ENCODE results near the gene INSM1.
A peak's percentile ranks its signal among the peaks of the same experiment; 100 is the strongest.

INSM1 gene

DNA sequence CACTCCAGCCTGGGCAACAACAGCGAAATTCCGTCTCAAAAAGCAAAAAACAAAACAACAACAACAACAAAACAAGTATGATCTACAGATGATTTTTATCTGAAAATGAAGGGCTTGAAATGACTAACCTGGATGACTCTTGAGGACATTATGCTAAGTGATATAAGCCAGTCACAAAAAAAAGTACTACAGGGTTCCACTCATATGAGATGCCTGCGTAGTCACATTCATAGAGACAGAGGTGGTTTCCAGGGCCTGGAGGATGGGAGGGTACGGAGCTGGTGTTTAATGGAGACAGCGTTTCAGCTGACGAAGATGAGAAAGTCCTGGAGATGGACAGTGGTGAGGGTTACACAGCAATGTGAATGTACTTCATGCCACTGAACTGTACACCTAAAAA lies 8.3 kb upstream of the INSM1 start:
- H4K20me1 ChIP-seq = peaks cover 33% of the 10 kb centered on the region
- no peak overlapping the region for H3K27ac ChIP-seq
- H3K27me3 ChIP-seq = peaks cover 46% of the 10 kb centered on the region
- H3K9me3 ChIP-seq = peaks cover 12% of the 10 kb centered on the region
- H3K36me3 ChIP-seq = no peaks in the 10 kb centered on the region
- no peak for TF ChIP-seq Cebpa-rat (IDR thresholded peaks at IDR 0.05)
- no peak overlapping the region for H3K9ac ChIP-seq
- H3K4me1 ChIP-seq = peaks cover 11% of the 10 kb centered on the region; the same call in 1 of the 2 replicates
- H3K4me3 ChIP-seq = no peak overlapping the region
- no peak overlapping the region for H3K4me2 ChIP-seq

DNA sequence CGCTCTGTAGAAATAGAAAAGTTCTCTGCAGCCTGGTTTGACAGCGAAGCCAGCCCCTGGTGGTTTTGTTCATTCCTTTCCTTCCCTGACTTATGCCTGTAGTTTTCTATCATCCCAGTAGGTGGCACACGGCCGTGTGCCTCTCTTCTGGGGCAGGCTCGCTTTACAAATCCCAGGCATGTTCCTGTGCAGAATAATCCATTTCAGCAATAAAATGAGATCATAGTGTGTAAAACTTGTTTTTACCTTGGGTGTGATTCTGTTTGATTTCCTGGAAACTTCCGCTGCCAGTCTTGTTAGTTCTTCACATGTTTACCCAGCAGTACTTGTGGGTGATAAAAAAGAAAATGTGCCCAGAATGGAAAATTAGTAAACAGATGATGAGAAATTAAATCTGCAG lies 7.4 kb upstream of the INSM1 start:
- Histone ChIP-seq H3K27ac (no peak overlapping the region), H4K20me1 (peaks cover 42% of the 10 kb centered on the region), H3K36me3 (no peaks in the 10 kb centered on the region), H3K4me3 (no peak overlapping the region), H3K4me1 (peaks cover 12% of the 10 kb centered on the region; the same call in 1 of the 2 replicates), H3K27me3 (peaks cover 55% of the 10 kb centered on the region), H3K4me2 (no peak overlapping the region), H3K9ac (no peak overlapping the region), H3K9me3 (peaks cover 10% of the 10 kb centered on the region; the same call in 1 of the 2 replicates)
- TF ChIP-seq Cebpa-rat (IDR thresholded peaks at IDR 0.05) = no peak

DNA sequence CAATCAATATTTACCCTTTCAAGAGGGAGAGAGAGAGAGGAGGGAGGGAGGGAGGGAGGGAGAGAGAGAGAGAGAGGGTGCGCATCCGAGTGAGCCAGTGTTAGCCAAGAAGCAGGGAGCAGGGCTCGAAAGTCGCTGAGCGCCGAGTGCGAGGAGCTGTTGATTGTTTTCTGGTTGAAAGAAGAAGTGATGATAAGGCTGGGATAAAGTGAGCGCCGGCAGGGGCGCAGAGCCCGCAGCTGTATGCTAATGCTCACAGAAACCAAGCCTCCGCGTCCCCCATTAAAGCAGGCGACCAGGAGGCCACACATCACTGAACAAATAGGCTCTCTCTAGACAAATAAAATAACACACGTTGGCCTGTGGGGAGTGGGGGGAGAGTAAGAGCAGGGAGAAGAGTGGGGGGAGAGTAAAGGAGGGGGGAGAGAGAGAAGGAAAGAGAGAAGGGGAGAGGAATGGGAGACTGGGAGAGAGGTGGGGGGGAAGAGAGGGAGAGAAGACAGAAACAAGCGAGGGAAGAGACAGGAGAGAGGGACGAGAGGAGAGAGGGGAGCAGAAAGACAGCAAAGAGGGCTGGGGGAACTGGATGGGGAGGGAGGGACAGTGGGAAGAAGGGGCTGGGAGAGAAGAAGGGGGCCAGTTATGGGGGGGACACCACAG lies 5.0 kb upstream of the INSM1 start:
- Histone ChIP-seq H4K20me1 (peaks cover 65% of the 10 kb centered on the region), H3K27me3 (peaks cover 79% of the 10 kb centered on the region), H3K9me3 (peaks cover 12% of the 10 kb centered on the region; the same call in 1 of the 2 replicates), H3K4me1 (peaks cover 17% of the 10 kb centered on the region; the same call in 1 of the 2 replicates), H3K4me2 (no peak overlapping the region), H3K36me3 (no peaks in the 10 kb centered on the region), H3K4me3 (no peak overlapping the region), H3K27ac (no peak overlapping the region), H3K9ac (no peak overlapping the region)
- TF ChIP-seq Cebpa-rat (IDR thresholded peaks at IDR 0.05) = no peak

DNA sequence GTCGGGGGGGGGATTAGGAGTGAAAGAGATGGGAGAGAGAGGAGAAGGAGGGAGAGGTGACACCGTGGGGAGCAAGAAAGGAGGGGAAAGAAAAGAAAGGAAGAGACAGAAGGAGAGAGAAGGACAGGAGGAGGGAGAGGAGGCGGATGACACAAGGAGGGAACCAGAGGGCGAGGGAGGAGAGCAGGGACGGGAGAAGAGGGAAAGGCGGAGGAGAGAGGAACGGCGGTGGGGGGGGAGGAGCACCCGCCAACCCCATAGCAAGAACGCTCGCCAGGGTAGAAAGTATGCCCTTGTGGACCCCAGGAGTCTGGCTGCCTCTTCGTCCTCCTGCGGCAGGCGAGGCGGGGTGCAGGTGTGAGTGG lies 4.5 kb upstream of the INSM1 start:
- Histone ChIP-seq H3K4me2 (no peak overlapping the region), H3K4me3 (no peak overlapping the region), H3K4me1 (peaks cover 22% of the 10 kb centered on the region; the same call in 1 of the 2 replicates), H3K27me3 (peaks cover 84% of the 10 kb centered on the region), H3K27ac (no peak overlapping the region), H4K20me1 (peaks cover 70% of the 10 kb centered on the region), H3K9ac (no peak overlapping the region), H3K9me3 (peaks cover 12% of the 10 kb centered on the region; the same call in 1 of the 2 replicates), H3K36me3 (no peaks in the 10 kb centered on the region)
- TF ChIP-seq Cebpa-rat (IDR thresholded peaks at IDR 0.05) = no peak

DNA sequence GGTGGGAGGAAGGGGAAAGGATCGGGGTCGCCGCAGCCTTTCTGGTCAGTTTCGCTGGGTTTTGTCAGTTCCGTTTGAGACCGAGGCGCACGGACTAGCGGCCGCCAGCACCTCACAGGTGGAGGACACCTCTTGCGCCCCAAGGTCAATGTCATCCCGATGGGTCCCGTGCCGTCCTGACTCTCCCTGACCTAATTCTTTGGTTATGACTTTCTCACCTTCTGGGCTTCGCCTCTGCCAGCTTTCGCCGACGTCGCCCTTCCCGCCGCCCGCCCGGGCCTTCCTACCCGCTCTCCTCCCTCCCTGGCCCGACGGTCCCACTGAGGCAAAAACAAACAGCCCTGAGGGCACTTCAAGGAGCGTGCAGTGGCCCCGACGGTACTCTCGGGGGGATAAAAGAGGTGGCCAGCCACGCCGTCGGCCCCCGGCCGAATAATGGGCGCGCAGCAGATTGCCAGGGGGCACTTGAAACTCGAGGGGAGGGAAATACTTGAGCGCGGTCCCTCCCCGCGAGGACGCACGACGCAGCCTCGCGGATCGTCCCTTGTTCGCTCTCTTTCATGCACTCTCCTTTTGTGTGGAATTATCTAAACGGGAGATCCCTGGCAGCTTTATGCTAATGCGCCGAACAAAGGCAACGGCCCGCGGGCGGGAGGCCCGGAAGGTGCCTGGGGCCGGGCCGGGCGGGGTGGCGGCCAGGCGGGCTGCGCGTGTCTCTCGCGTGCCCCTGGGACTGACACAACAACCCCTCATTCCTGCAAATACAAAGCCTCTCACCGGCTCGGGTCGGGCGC lies 3.9 kb upstream of the INSM1 start:
- H4K20me1 ChIP-seq = peaks cover 76% of the 10 kb centered on the region
- peak overlapping the region; percentile 9; the same call in 1 of the 2 replicates for H3K4me3 ChIP-seq
- peak overlapping the region; percentile 37 for H3K4me2 ChIP-seq
- H3K36me3 ChIP-seq = no peaks in the 10 kb centered on the region
- peaks cover 12% of the 10 kb centered on the region; the same call in 1 of the 2 replicates for H3K9me3 ChIP-seq
- H3K4me1 ChIP-seq = peaks cover 25% of the 10 kb centered on the region; the same call in 1 of the 2 replicates
- peaks cover 90% of the 10 kb centered on the region for H3K27me3 ChIP-seq
- TF ChIP-seq Cebpa-rat (IDR thresholded peaks at IDR 0.05) = no peak
- no peak overlapping the region for H3K9ac ChIP-seq
- H3K27ac ChIP-seq = no peak overlapping the region

DNA sequence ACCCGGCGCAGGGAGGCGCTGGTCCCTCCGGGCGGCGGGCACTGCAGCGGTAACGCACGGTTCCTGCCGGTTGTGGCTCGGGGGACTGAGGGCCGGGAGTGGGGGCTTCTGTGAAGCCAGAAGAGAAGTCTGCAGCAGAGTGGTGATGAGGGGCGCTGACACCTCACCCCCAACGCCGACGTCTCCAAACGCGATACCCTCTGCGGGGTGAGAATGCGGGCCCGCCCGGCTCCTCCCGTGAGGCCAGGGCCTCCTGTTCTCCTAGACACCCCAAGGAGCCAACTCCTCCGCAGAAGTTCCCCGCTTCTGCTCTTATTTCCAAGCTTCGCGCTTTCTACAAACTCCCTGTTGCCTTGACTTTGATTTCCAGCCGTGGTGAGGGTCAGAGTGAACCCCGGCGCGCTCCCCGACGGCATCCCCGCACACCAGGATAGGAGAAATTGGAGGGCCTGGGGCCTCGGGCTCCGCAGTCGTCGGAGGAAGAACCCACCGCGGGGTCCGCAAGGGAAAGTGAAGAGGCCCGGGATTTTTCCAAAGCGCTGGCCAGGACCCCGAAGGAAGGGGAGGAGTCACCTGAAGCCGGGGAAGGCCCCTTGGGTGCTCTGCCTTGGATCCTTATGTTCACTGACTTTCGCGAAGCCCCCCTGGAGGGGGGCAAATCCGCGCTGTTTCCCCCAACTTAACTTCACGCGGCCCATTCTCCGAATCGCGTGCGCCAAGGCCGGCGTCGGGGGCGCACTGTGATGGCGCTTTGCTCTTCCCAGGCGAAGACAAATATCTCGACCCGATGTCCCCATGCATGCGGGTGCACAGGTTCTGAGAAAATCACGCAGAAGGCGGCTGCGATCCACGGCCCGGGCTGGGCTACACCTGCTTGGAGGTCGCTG lies 3.1 kb upstream of the INSM1 start:
- H3K4me3 ChIP-seq = peak overlapping the region; percentile 9; the same call in 1 of the 2 replicates
- peaks cover 85% of the 10 kb centered on the region for H4K20me1 ChIP-seq
- no peak overlapping the region for H3K9ac ChIP-seq
- H3K4me2 ChIP-seq = peak overlapping the region; percentile 37
- peaks cover 32% of the 10 kb centered on the region; the same call in 1 of the 2 replicates for H3K4me1 ChIP-seq
- peaks cover 12% of the 10 kb centered on the region; the same call in 1 of the 2 replicates for H3K9me3 ChIP-seq
- no peak overlapping the region for H3K27ac ChIP-seq
- H3K36me3 ChIP-seq = no peaks in the 10 kb centered on the region
- no peak for TF ChIP-seq Cebpa-rat (IDR thresholded peaks at IDR 0.05)
- H3K27me3 ChIP-seq = peaks cover 95% of the 10 kb centered on the region

DNA sequence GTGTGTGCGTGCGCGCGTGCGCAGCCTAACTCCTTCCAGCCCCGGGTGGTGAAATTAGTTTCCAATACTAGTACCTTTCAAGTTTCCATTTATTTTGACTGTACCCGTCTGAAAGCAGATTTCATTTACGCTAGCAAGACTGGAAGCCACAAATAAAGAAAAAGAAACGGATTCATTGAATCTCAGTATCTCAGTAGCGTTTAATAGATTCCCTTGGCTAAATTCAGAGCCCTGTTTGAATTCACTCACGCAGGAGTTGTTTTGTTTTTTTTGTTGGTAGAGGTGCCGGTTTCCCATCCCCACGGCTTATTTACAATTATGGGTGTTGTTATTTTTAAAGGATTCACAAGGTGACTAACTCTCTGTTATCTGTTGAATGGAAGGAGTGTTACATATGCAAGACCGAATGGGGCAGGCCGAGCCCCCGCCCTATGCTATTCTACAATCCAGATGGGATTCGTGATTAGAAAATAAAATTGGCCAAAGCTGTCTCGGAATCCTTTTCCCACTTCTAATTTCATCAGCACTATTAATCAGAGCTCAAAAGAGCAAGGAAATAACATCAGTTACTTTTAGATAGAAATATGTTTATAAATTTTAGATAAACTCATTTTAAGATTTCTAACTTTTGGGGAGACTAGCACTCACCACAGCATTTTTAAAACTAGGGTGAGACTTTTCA lies 2.3 kb upstream of the INSM1 start:
- Histone ChIP-seq H4K20me1 (peaks cover 92% of the 10 kb centered on the region), H3K36me3 (no peaks in the 10 kb centered on the region), H3K27me3 (peaks cover 100% of the 10 kb centered on the region), H3K4me1 (peaks cover 32% of the 10 kb centered on the region; the same call in 1 of the 2 replicates), H3K9ac (no peak overlapping the region), H3K4me3 (no peak overlapping the region), H3K9me3 (peaks cover 12% of the 10 kb centered on the region; the same call in 1 of the 2 replicates), H3K27ac (no peak overlapping the region), H3K4me2 (no peak overlapping the region)
- TF ChIP-seq Cebpa-rat (IDR thresholded peaks at IDR 0.05) = no peak

DNA sequence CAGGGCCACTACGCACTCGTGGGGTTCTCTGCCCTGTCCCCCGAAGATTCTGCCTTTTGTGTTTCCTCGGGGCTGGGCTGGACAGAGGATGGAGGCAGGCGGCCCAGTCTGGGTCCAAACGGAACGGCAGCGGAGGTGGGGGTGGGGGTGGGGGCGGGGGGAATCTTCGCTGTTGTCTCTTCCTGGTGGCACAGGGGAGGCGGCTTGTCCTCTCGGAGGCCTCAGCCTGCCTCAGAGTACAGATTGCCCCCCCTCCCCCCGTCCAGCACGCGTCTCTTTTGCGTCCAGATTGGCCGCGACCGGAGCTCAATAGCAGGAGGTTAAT lies 1.4 kb upstream of the INSM1 start:
- Histone ChIP-seq H3K4me1 (peaks cover 32% of the 10 kb centered on the region; the same call in 1 of the 2 replicates), H3K9me3 (peaks cover 12% of the 10 kb centered on the region; the same call in 1 of the 2 replicates), H3K4me2 (no peak overlapping the region), H3K9ac (no peak overlapping the region), H3K36me3 (no peaks in the 10 kb centered on the region), H4K20me1 (peaks cover 92% of the 10 kb centered on the region), H3K4me3 (no peak overlapping the region), H3K27ac (no peak overlapping the region), H3K27me3 (peaks cover 100% of the 10 kb centered on the region)
- TF ChIP-seq Cebpa-rat (IDR thresholded peaks at IDR 0.05) = no peak
